ENCODE measurements around the gene SMLR1.

The SMLR1 gene

GRCh38 chr6:130858054-130858453 lies 30.8 kb downstream of the SMLR1 start:
- no peaks in the 10 kb centered on the region for H3K27me3 ChIP-seq (ENCODE audit: insufficient read depth, low read length)
- H3K9ac ChIP-seq (ENCODE audit: low read depth, low read length), result no peak overlapping the region
- peaks cover 2% of the 10 kb centered on the region; the same call in 1 of the 2 replicates for H3K9me3 ChIP-seq (ENCODE audit: insufficient read depth, low read depth, low read length)
- H3K36me3 ChIP-seq (ENCODE audit: insufficient read depth, low read length), result peaks cover 4% of the 10 kb centered on the region; the same call in 1 of the 2 replicates
- H3K4me3 ChIP-seq (ENCODE audit: low read length), result no peak overlapping the region
- peaks cover 13% of the 10 kb centered on the region for H3K4me1 ChIP-seq (ENCODE audit: insufficient read depth, low read length)
- 79% methylated on average over 4 of the region's 4 CpGs for WGBS
- no peak overlapping the region for H3K27ac ChIP-seq (ENCODE audit: low read depth, low read length)

- Histone ChIP-seq H3K27me3 (ENCODE audit: insufficient read depth, low read length) (no peaks in the 10 kb centered on the region), H3K27ac (ENCODE audit: low read depth, low read length) (no peak overlapping the region), H3K9ac (ENCODE audit: low read depth, low read length) (no peak overlapping the region), H3K36me3 (ENCODE audit: insufficient read depth, low read length) (peaks cover 10% of the 10 kb centered on the region; the same call in 1 of the 2 replicates), H3K4me1 (ENCODE audit: insufficient read depth, low read length) (peaks cover 7% of the 10 kb centered on the region), H3K4me3 (ENCODE audit: low read length) (no peak overlapping the region), H3K9me3 (ENCODE audit: insufficient read depth, low read depth, low read length) (peaks cover 2% of the 10 kb centered on the region; the same call in 1 of the 2 replicates)
- WGBS, result 79% methylated on average over 2 of the region's 2 CpGs
Measured at GRCh38 chr6:130858498-130859160, 31.4 kb downstream of the SMLR1 start.

- 96% methylated on average over 11 of the region's 11 CpGs for WGBS
- Histone ChIP-seq H3K4me1 (ENCODE audit: insufficient read depth, low read length) (peaks cover under 1% of the 10 kb centered on the region), H3K27ac (ENCODE audit: low read depth, low read length) (no peak overlapping the region), H3K27me3 (ENCODE audit: insufficient read depth, low read length) (no peaks in the 10 kb centered on the region), H3K36me3 (ENCODE audit: insufficient read depth, low read length) (peaks cover 15% of the 10 kb centered on the region), H3K9ac (ENCODE audit: low read depth, low read length) (no peak overlapping the region), H3K4me3 (ENCODE audit: low read length) (no peak overlapping the region), H3K9me3 (ENCODE audit: insufficient read depth, low read depth, low read length) (peaks cover 2% of the 10 kb centered on the region; the same call in 1 of the 2 replicates)
Measured at GRCh38 chr6:130859161-130859867, 32.1 kb downstream of the SMLR1 start.

DNA sequence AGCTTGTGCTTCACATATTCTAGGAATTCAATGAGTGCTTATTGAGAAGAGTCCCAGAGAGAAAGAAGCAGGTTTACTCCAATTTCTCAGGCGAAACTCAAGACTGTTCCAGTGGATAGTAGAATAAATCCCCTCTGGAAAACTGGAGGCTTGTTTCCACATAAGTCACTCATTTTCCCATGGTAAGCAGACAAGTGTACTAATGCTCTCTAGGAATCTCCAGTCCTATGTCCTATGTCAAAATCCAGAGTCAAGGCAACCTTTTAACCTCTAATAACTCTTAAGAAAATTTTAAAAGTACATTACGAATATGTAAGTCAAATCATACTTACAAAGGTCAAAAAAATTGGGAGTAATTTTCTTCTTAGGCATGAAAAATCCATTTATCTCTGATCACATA lies 35.2 kb downstream of the SMLR1 start:
- no peaks in the 10 kb centered on the region for H3K4me1 ChIP-seq (ENCODE audit: insufficient read depth, low read length)
- no peaks in the 10 kb centered on the region for H3K9me3 ChIP-seq (ENCODE audit: insufficient read depth, low read depth, low read length)
- peaks cover 26% of the 10 kb centered on the region for H3K36me3 ChIP-seq (ENCODE audit: insufficient read depth, low read length)
- no peak overlapping the region for H3K9ac ChIP-seq (ENCODE audit: low read depth, low read length)
- no peak overlapping the region for H3K27ac ChIP-seq (ENCODE audit: low read depth, low read length)
- WGBS, result 86% methylated on average over 2 of the region's 2 CpGs
- H3K27me3 ChIP-seq (ENCODE audit: insufficient read depth, low read length), result no peaks in the 10 kb centered on the region
- no peak overlapping the region for H3K4me3 ChIP-seq (ENCODE audit: low read length)

DNA sequence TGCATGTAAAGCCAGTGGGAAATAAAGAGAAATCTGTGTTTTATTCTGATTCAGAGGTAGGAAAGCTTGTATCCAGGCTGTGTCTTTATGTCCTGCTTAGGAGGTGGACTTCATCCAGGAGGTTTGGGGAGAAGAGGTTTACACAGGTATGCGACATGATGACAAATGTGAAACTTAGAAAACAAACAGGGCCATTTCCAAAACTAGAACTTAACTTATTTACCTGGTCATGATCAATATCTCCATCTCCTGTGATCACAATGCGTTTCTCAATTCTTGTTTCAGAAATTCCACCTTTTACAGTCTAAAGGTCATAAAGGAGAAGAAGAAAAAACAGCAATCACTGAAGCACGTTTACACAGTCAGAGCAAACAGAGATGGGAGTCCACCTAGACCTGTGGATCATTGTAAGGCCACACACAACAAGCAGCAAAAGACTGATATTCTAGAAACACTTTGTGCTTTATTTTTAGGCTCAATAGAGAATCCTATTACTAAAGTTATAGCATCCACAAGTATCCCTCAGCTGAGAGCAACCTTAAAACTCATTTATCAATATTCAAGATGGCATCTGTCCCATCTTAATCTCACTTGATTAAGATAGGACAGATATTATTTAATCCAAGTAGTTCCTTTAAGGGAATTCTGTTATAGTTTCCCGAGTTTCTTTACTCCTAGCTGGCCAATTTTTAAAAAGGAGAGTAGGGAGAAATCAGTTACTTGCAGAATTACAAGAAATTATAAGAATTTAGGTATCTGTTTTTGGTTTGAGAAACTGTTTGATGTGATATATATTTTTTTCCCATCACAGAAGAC lies 36.4 kb downstream of the SMLR1 start:
- Histone ChIP-seq H3K9me3 (ENCODE audit: insufficient read depth, low read depth, low read length) (no peaks in the 10 kb centered on the region), H3K27me3 (ENCODE audit: insufficient read depth, low read length) (no peaks in the 10 kb centered on the region), H3K4me1 (ENCODE audit: insufficient read depth, low read length) (peaks cover 6% of the 10 kb centered on the region), H3K9ac (ENCODE audit: low read depth, low read length) (no peak overlapping the region), H3K27ac (ENCODE audit: low read depth, low read length) (no peak overlapping the region), H3K36me3 (ENCODE audit: insufficient read depth, low read length) (peaks cover 28% of the 10 kb centered on the region), H3K4me3 (ENCODE audit: low read length) (no peak overlapping the region)
- 98% methylated on average over 4 of the region's 4 CpGs for WGBS

DNA sequence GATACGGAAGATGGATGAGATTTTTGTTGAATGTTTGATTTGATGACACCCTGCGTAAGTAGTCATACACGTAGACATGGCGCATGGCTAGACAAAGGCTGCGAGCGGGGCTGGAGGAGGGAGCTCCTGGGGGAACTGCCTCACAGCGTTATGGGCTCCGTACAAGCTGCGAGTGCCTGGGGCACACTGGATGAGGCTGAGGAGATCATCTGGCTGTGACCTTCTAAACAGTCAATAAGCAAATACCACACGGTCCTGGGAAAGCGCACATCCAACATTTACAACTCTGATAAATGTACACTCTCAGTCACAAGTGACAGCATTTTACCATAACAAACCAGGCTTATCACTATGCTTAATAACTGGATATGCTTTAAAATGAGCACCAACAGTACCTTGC lies 37.1 kb downstream of the SMLR1 start:
- no peak overlapping the region for H3K9ac ChIP-seq (ENCODE audit: low read depth, low read length)
- 96% methylated on average over 11 of the region's 11 CpGs for WGBS
- no peak overlapping the region for H3K27ac ChIP-seq (ENCODE audit: low read depth, low read length)
- H3K36me3 ChIP-seq (ENCODE audit: insufficient read depth, low read length), result peaks cover 31% of the 10 kb centered on the region
- no peak overlapping the region for H3K4me3 ChIP-seq (ENCODE audit: low read length)
- no peaks in the 10 kb centered on the region for H3K27me3 ChIP-seq (ENCODE audit: insufficient read depth, low read length)
- H3K9me3 ChIP-seq (ENCODE audit: insufficient read depth, low read depth, low read length), result no peaks in the 10 kb centered on the region
- peaks cover 13% of the 10 kb centered on the region for H3K4me1 ChIP-seq (ENCODE audit: insufficient read depth, low read length)

- Histone ChIP-seq H3K9ac (ENCODE audit: low read depth, low read length) (no peak overlapping the region), H3K27ac (ENCODE audit: low read depth, low read length) (no peak overlapping the region), H3K4me1 (ENCODE audit: insufficient read depth, low read length) (peaks cover 13% of the 10 kb centered on the region), H3K36me3 (ENCODE audit: insufficient read depth, low read length) (peaks cover 37% of the 10 kb centered on the region), H3K27me3 (ENCODE audit: insufficient read depth, low read length) (no peaks in the 10 kb centered on the region), H3K9me3 (ENCODE audit: insufficient read depth, low read depth, low read length) (no peaks in the 10 kb centered on the region), H3K4me3 (ENCODE audit: low read length) (no peak overlapping the region)
- WGBS, result 97% methylated on average over 3 of the region's 4 CpGs
Measured at GRCh38 chr6:130865793-130866192, 38.6 kb downstream of the SMLR1 start.

DNA sequence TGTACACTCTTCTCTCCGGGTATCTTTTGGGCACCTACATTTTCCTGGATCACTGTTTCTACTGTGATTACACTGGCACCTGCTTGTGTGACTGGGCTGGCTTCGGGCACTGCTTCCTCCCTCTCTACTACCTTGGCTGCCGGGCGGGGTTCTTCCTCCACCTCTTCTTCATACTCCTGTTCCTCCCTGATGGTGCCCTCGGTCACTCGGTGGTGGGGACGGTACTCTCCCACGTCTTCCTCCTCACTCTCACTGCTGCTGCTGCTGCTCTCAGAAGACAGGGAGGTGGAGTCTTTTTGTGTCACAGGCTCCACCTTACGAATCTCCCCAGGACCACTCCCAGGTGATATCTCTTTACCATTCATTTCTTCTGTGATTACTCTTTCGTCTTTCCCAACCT lies 42.5 kb downstream of the SMLR1 start:
- peaks cover 22% of the 10 kb centered on the region for H3K36me3 ChIP-seq (ENCODE audit: insufficient read depth, low read length)
- peaks cover 13% of the 10 kb centered on the region for H3K4me1 ChIP-seq (ENCODE audit: insufficient read depth, low read length)
- no peak overlapping the region for H3K27ac ChIP-seq (ENCODE audit: low read depth, low read length)
- no peaks in the 10 kb centered on the region for H3K27me3 ChIP-seq (ENCODE audit: insufficient read depth, low read length)
- H3K9me3 ChIP-seq (ENCODE audit: insufficient read depth, low read depth, low read length), result no peaks in the 10 kb centered on the region
- no peak overlapping the region for H3K9ac ChIP-seq (ENCODE audit: low read depth, low read length)
- 95% methylated on average over 10 of the region's 10 CpGs for WGBS
- H3K4me3 ChIP-seq (ENCODE audit: low read length), result no peak overlapping the region

- Histone ChIP-seq H3K36me3 (ENCODE audit: insufficient read depth, low read length) (peaks cover 21% of the 10 kb centered on the region), H3K27ac (ENCODE audit: low read depth, low read length) (no peak overlapping the region), H3K9me3 (ENCODE audit: insufficient read depth, low read depth, low read length) (no peaks in the 10 kb centered on the region), H3K4me1 (ENCODE audit: insufficient read depth, low read length) (peaks cover 13% of the 10 kb centered on the region), H3K27me3 (ENCODE audit: insufficient read depth, low read length) (no peaks in the 10 kb centered on the region), H3K4me3 (ENCODE audit: low read length) (no peak overlapping the region), H3K9ac (ENCODE audit: low read depth, low read length) (no peak overlapping the region)
- WGBS, result 93% methylated on average over 9 of the region's 9 CpGs
Measured at GRCh38 chr6:130870179-130870880, 43.1 kb downstream of the SMLR1 start.

- whole genome bisulfite sequencing, result 65% methylated on average over 8 of the region's 8 CpGs
Measured at GRCh38 chr6:130872250-130873095, 45.3 kb downstream of the SMLR1 start.

More at GRCh38 chr6:130872250-130873095, 45.3 kb downstream of the SMLR1 start:
- no peak overlapping the region for H3K4me3 ChIP-seq (ENCODE audit: low read length)
- no peaks in the 10 kb centered on the region for H3K27me3 ChIP-seq (ENCODE audit: insufficient read depth, low read length)
- peaks cover 9% of the 10 kb centered on the region; the same call in 1 of the 2 replicates for H3K36me3 ChIP-seq (ENCODE audit: insufficient read depth, low read length)
- H3K9ac ChIP-seq (ENCODE audit: low read depth, low read length), result no peak overlapping the region
- peaks cover 13% of the 10 kb centered on the region for H3K4me1 ChIP-seq (ENCODE audit: insufficient read depth, low read length)
- no peak overlapping the region for H3K27ac ChIP-seq (ENCODE audit: low read depth, low read length)
- H3K9me3 ChIP-seq (ENCODE audit: insufficient read depth, low read depth, low read length), result no peaks in the 10 kb centered on the region
